Activated CD8-positive, alpha-beta T cell treated with anti-CD3 and anti-CD28 coated beads for 36 hours (primary cell): ENCODE data around the gene C20orf202. TPM values are rescaled to one million over a fixed set of nuclear protein-coding genes. Genes with fewer than 3 reads are reported as not detected.

ENCODE experiments used
- ATAC-seq: fragments of 200-7000 bp; cut with Tn5 transposase; one replicate; pipeline ENCODE4 v1.10.0; 2021; ENCODE audit warnings: mild to moderate bottlenecking, moderate library complexity
- CTCF ChIA-PET: fragments of 350-600 bp; sonication (Branson Sonifier 250); formaldehyde crosslinking; loops from one replicate; lab custom pipeline; 2021; ENCODE audit warnings: antibody characterized with exemption; lab: Charles Lee
- POLR2A ChIA-PET: fragments of 350-600 bp; sonication (Branson Sonifier 250); formaldehyde crosslinking; loops from one replicate; lab custom pipeline; 2021; ENCODE audit warnings: antibody characterized with exemption; lab: Charles Lee
- DNase-seq: peaks from one replicate; pipeline ENCODE4 v3.0.0-alpha.2; 2020
- H3K27ac Mint-ChIP-seq: one replicate; pipeline ENCODE4 v1.8.0; 2021; ENCODE audit warnings: mild to moderate bottlenecking, mixed read lengths
- H3K27me3 Mint-ChIP-seq: one replicate; pipeline ENCODE4 v1.8.0; 2021; ENCODE audit warnings: mixed read lengths
- H3K36me3 Mint-ChIP-seq: one replicate; pipeline ENCODE4 v1.8.0; 2021; ENCODE audit warnings: low read depth, mixed read lengths
- H3K4me1 Mint-ChIP-seq: one replicate; pipeline ENCODE4 v1.8.0; 2021; ENCODE audit warnings: low read depth, mixed read lengths
- H3K4me3 Mint-ChIP-seq: one replicate; pipeline ENCODE4 v1.8.0; 2021; ENCODE audit warnings: mild to moderate bottlenecking, moderate library complexity, mixed read lengths
- H3K9me3 Mint-ChIP-seq: one replicate; pipeline ENCODE4 v1.8.0; 2021; ENCODE audit warnings: mixed read lengths
- intact Hi-C: fragments of 100-400 bp; cut with micrococcal nuclease; formaldehyde crosslinking; loops from one replicate; pipeline ENCODE4 v1.10.0; 2022
- total RNA-seq, 2 experiments: library from RNA; stranded (reverse); gene quantifications; one replicate each; pipeline ENCODE4 v1.2.3, GENCODE V29; 2021
- TF ChIP-seq, protein P1 (sequence below): fragments of 200-600 bp; IDR thresholded peaks from one replicate; pipeline ENCODE4 v1.8.0; 2022; ENCODE audit warnings: antibody characterized with exemption, mild to moderate bottlenecking

C20orf202 gene
- total RNA-seq, result not detected

- Mint-ChIP-seq H3K4me3 (no peak within 1 kb of the TSS), H3K27me3 (no peaks in the 10 kb centered on the region), H3K27ac (no peak within 1 kb of the TSS), H3K36me3 (no peaks in the 10 kb centered on the region), H3K9me3 (no peaks in the 10 kb centered on the region), H3K4me1 (peaks cover 4% of the 10 kb centered on the region)
- intact Hi-C loops, result no loop called here
- TF ChIP-seq, protein P1, sequence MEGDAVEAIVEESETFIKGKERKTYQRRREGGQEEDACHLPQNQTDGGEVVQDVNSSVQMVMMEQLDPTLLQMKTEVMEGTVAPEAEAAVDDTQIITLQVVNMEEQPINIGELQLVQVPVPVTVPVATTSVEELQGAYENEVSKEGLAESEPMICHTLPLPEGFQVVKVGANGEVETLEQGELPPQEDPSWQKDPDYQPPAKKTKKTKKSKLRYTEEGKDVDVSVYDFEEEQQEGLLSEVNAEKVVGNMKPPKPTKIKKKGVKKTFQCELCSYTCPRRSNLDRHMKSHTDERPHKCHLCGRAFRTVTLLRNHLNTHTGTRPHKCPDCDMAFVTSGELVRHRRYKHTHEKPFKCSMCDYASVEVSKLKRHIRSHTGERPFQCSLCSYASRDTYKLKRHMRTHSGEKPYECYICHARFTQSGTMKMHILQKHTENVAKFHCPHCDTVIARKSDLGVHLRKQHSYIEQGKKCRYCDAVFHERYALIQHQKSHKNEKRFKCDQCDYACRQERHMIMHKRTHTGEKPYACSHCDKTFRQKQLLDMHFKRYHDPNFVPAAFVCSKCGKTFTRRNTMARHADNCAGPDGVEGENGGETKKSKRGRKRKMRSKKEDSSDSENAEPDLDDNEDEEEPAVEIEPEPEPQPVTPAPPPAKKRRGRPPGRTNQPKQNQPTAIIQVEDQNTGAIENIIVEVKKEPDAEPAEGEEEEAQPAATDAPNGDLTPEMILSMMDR, result no peak
- ATAC-seq (no peak), DNase-seq (no peak)
- ChIA-PET CTCF (interaction anchor here (1.1 to 2.1 kb wide), 2 partner anchors 10 to 95 kb away, joined by 3 to 8 read pairs; no protein-coding TSS in a partner anchor), POLR2A (no interaction called here)
These were observed at the start of gene C20orf202 for GRCh38 chr20:1202762-1203504. C20orf202 (plus strand) TSS chr20:1203454; CDS start chr20:1203586, 132 bp downstream.

- no peak overlapping the region for H3K4me3 Mint-ChIP-seq
- TF ChIP-seq, protein P1, result no peak
- ATAC-seq (no peak), DNase-seq (no peak)
- no peak overlapping the region for H3K27ac Mint-ChIP-seq
- CTCF ChIA-PET, result interaction anchor here (0.7 kb wide), 1 partner anchor 59 kb away, joined by 3 read pairs; no protein-coding TSS in a partner anchor
- H3K9me3 Mint-ChIP-seq, result peaks cover 2% of the 10 kb centered on the region
- no peaks in the 10 kb centered on the region for H3K27me3 Mint-ChIP-seq
- POLR2A ChIA-PET, result no interaction called here
- H3K4me1 Mint-ChIP-seq, result peaks cover 4% of the 10 kb centered on the region
- H3K36me3 Mint-ChIP-seq, result peaks cover 59% of the 10 kb centered on the region
- intact Hi-C loops, result no loop called here
These were observed 49.0 kb upstream of the C20orf202 start for GRCh38 chr20:1154226-1154625.

- CTCF ChIA-PET, result interaction anchor here (0.7 kb wide), 1 partner anchor 59 kb away, joined by 3 read pairs; no protein-coding TSS in a partner anchor
- peaks cover 2% of the 10 kb centered on the region for H3K9me3 Mint-ChIP-seq
- no peak overlapping the region for H3K27ac Mint-ChIP-seq
- intact Hi-C loops, result no loop called here
- ATAC-seq (no peak), DNase-seq (no peak)
- POLR2A ChIA-PET, result no interaction called here
- no peak overlapping the region for H3K4me3 Mint-ChIP-seq
- H3K36me3 Mint-ChIP-seq, result peaks cover 55% of the 10 kb centered on the region
- TF ChIP-seq, protein P1, result no peak
- H3K27me3 Mint-ChIP-seq, result no peaks in the 10 kb centered on the region
- peaks cover 4% of the 10 kb centered on the region for H3K4me1 Mint-ChIP-seq
These were observed 48.6 kb upstream of the C20orf202 start for GRCh38 chr20:1154691-1155090.

GRCh38 chr20:1155342-1155741, 47.9 kb upstream of the C20orf202 start:
- intact Hi-C loops, result no loop called here
- Mint-ChIP-seq H3K36me3 (peaks cover 53% of the 10 kb centered on the region), H3K27ac (no peak overlapping the region), H3K4me1 (peaks cover 4% of the 10 kb centered on the region), H3K4me3 (no peak overlapping the region), H3K9me3 (peaks cover 2% of the 10 kb centered on the region), H3K27me3 (no peaks in the 10 kb centered on the region)
- ATAC-seq (no peak), DNase-seq (no peak)
- TF ChIP-seq, protein P1, result no peak
- POLR2A ChIA-PET, result no interaction called here
- CTCF ChIA-PET, result no interaction called here

DNA sequence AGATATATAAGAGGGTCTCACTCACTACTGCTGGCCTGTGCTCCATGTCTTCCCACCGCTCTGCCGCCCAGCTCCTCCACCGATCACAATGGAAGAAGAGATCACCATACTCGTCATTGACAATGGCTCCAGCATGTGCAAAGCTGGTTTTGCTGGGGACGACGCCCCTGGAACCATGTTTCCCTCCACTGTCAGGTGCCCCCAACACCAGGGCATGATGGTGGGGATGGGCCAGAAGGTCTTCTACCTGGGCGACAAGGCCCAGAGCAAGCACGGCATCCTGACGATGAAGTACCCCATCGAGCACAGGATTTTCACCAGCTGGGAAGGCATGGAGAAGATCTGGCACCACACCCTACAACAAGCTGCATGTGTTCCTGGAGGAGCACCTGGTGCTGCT, 42.8 kb upstream of the C20orf202 start:
- Mint-ChIP-seq H3K4me1 (no peaks in the 10 kb centered on the region), H3K36me3 (peaks cover 43% of the 10 kb centered on the region), H3K27me3 (no peaks in the 10 kb centered on the region), H3K4me3 (no peak overlapping the region), H3K9me3 (no peaks in the 10 kb centered on the region), H3K27ac (no peak overlapping the region)
- DNase-seq (no peak), ATAC-seq (no peak)
- CTCF ChIA-PET, result no interaction called here
- intact Hi-C loops, result no loop called here
- TF ChIP-seq, protein P1, result no peak
- POLR2A ChIA-PET, result interaction anchor here (0.6 to 1.6 kb wide), 2 partner anchors 9 kb away, joined by 3 to 5 read pairs; no protein-coding TSS in a partner anchor
